Measurements from ENCODE around the gene RXRA. TPM values are rescaled to one million over a fixed set of nuclear protein-coding genes. Genes with fewer than 3 reads are reported as not detected.

Gene RXRA
- polyA plus RNA-seq, 3 donors = 15.8 to 91.0 (median 23.2) TPM

DNA sequence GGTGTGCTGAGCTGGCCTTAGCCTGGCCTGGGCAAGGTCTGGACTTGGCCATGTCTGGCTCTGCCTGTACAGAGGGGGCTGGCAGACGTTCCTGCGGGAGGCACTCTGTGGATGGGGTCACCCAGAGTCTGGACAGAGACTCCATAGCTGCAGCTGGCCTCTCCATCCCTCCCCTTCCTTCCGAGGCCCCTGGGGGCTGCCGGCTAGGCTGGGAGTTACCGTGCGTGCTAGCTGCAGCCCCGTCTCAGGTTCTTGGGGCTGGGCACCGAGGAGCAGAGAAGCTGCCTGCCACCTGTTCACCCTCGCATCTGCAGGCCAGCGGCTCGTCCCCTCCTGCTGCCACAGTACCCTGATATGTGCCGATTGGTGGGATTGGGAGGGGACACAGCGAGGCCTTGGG lies 63.4 kb downstream of the RXRA start:
- H4K20me1 ChIP-seq (ENCODE audit: insufficient read depth, low read length) = peaks cover 100% of the 10 kb centered on the region

DNA sequence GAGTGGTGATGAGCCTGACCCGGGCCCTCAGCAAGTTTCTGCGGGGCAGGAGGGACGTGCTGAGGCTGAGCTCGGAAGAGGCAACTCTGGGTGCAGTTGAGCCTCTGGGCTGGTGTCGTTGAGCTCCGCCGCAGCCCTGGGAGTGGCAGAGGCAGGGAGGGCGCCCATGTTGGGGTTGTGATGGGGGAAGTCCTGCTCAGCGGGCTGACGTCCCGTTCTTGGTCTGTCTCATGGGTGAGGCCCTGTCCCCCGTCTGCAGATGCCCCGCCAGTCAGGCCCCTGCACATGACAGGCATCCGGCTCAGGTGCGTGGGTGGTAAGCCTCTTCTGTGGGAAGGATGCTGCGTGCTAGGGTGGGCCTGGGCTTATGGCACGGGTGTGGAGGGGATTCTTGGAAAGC lies 64.3 kb downstream of the RXRA start:
- Histone ChIP-seq H3K27ac (ENCODE audit: low read depth in 1 of 2, low read length in 2 of 2) (peak overlapping the region; percentile 33 to 66), H3K4me1 (ENCODE audit: control insufficient read depth in 1 of 2, insufficient read depth in 2 of 2, low read length in 2 of 2) (peaks cover 90 to 99% of the 10 kb centered on the region in 2 donors), H3K36me3 (replicated peaks in 1 of 2; ENCODE audit: control insufficient read depth in 1 of 2, insufficient read depth in 2 of 2, low read length in 2 of 2) (peaks cover 18 to 39% of the 10 kb centered on the region in 2 donors), H3K4me2 (replicated peaks; ENCODE audit: extremely low read depth, low read length, poor library complexity, severe bottlenecking) (peak overlapping the region; percentile 17), H3K9me3 (replicated peaks in 1 of 2; ENCODE audit: control insufficient read depth in 1 of 2, insufficient read depth in 1 of 2, low read length in 2 of 2) (no peaks in the 10 kb centered on the region), H3K79me2 (ENCODE audit: insufficient read depth, low read length) (peaks cover 99% of the 10 kb centered on the region), H4K20me1 (ENCODE audit: insufficient read depth, low read length) (peaks cover 100% of the 10 kb centered on the region), H3K9ac (ENCODE audit: insufficient read depth, low read length, poor library complexity, severe bottlenecking) (peak overlapping the region; percentile 25), H3K27me3 (ENCODE audit: control insufficient read depth in 2 of 2, insufficient read depth in 2 of 2, low read length in 2 of 2) (no peaks in the 10 kb centered on the region), H2AFZ (ENCODE audit: insufficient read depth, low read depth, low read length, poor library complexity, severe bottlenecking) (no peak overlapping the region), H3K4me3 (replicated peaks in 1 of 3; ENCODE audit: low read depth in 2 of 3, low read length in 3 of 3) (peak overlapping the region in 1 of 3 experiments; percentile 4)
- TF ChIP-seq, protein P1, sequence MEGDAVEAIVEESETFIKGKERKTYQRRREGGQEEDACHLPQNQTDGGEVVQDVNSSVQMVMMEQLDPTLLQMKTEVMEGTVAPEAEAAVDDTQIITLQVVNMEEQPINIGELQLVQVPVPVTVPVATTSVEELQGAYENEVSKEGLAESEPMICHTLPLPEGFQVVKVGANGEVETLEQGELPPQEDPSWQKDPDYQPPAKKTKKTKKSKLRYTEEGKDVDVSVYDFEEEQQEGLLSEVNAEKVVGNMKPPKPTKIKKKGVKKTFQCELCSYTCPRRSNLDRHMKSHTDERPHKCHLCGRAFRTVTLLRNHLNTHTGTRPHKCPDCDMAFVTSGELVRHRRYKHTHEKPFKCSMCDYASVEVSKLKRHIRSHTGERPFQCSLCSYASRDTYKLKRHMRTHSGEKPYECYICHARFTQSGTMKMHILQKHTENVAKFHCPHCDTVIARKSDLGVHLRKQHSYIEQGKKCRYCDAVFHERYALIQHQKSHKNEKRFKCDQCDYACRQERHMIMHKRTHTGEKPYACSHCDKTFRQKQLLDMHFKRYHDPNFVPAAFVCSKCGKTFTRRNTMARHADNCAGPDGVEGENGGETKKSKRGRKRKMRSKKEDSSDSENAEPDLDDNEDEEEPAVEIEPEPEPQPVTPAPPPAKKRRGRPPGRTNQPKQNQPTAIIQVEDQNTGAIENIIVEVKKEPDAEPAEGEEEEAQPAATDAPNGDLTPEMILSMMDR (IDR thresholded peaks at IDR 0.05) = no peak
- Mint-ChIP-seq H3K9me3 (peaks cover 0 to 3% (median 0%) of the 10 kb centered on the region in 7 donors), H3K36me3 (peaks cover 32 to 77% of the 10 kb centered on the region in 2 donors), H3K27ac (peak overlapping the region in 5 of 7 donors; percentile 31 to 85 (median 79)), H3K4me3 (peak overlapping the region in 1 of 2 donors; percentile 51), H3K27me3 (ENCODE audit: low read depth in 3 of 3) (peaks cover 2 to 3% (median 3%) of the 10 kb centered on the region in 3 donors), H3K4me1 (peaks cover 89% of the 10 kb centered on the region)
- peak in 1 of 3 donors; percentile 38 for DNase-seq
- WGBS (ENCODE audit: insufficient coverage) = 64% methylated on average over 10 of the region's 17 CpGs
- intact Hi-C loops (cut with micrococcal nuclease) = no loop called here

More for the DNA sequence above, 63.4 kb downstream of the RXRA start:
- Histone ChIP-seq H3K4me1 (ENCODE audit: control insufficient read depth in 1 of 2, insufficient read depth in 2 of 2, low read length in 2 of 2) (peaks cover 90 to 99% of the 10 kb centered on the region in 2 donors), H3K36me3 (replicated peaks in 1 of 2; ENCODE audit: control insufficient read depth in 1 of 2, insufficient read depth in 2 of 2, low read length in 2 of 2) (peaks cover 18 to 39% of the 10 kb centered on the region in 2 donors), H3K79me2 (ENCODE audit: insufficient read depth, low read length) (peaks cover 99% of the 10 kb centered on the region), H3K4me2 (replicated peaks; ENCODE audit: extremely low read depth, low read length, poor library complexity, severe bottlenecking) (no peak overlapping the region), H3K9me3 (replicated peaks in 1 of 2; ENCODE audit: control insufficient read depth in 1 of 2, insufficient read depth in 1 of 2, low read length in 2 of 2) (no peaks in the 10 kb centered on the region), H3K4me3 (replicated peaks in 1 of 3; ENCODE audit: low read depth in 2 of 3, low read length in 3 of 3) (no peak overlapping the region), H3K27me3 (ENCODE audit: control insufficient read depth in 2 of 2, insufficient read depth in 2 of 2, low read length in 2 of 2) (no peaks in the 10 kb centered on the region), H3K27ac (ENCODE audit: low read depth in 1 of 2, low read length in 2 of 2) (peak overlapping the region; percentile 33 to 66), H3K9ac (ENCODE audit: insufficient read depth, low read length, poor library complexity, severe bottlenecking) (no peak overlapping the region), H2AFZ (ENCODE audit: insufficient read depth, low read depth, low read length, poor library complexity, severe bottlenecking) (no peak overlapping the region)
- Mint-ChIP-seq H3K27me3 (ENCODE audit: low read depth in 3 of 3) (peaks cover 2 to 3% (median 3%) of the 10 kb centered on the region in 3 donors), H3K36me3 (peaks cover 32 to 77% of the 10 kb centered on the region in 2 donors), H3K27ac (peak overlapping the region in 5 of 7 donors; percentile 30 to 73 (median 64)), H3K9me3 (peaks cover 0 to 3% (median 0%) of the 10 kb centered on the region in 7 donors), H3K4me3 (peak overlapping the region in 1 of 2 donors; percentile 46), H3K4me1 (peaks cover 89% of the 10 kb centered on the region)
- WGBS (ENCODE audit: insufficient coverage) = 95% methylated on average over 11 of the region's 13 CpGs
- TF ChIP-seq, protein P1 (IDR thresholded peaks at IDR 0.05) = no peak
- DNase-seq = no peak
- intact Hi-C loops (cut with micrococcal nuclease) = no loop called here
